Ovary (tissue), 3 donors: ENCODE measurements around the gene CD300LF.

Source experiments
- EP300 ChIP-seq: sonication (generic); formaldehyde crosslinking; IDR thresholded peaks from one replicate; pipeline ENCODE4 v1.6.1; 2017; ENCODE audit warnings: antibody characterized with exemption
- POLR2A ChIP-seq: fragments of 450-650 bp; IDR thresholded peaks from one replicate; pipeline ENCODE4 v1.6.1; 2017; ENCODE audit warnings: antibody characterized with exemption, mild to moderate bottlenecking, moderate library complexity
- TF ChIP-seq, protein P1 (sequence below), 3 donors: fragments of 450-650 bp in 2 of 3; fragments of 200-600 bp in 1 of 3; IDR thresholded peaks; one replicate each; pipeline versions ENCODE4 v1.5.1 to v1.8.0; 2016 to 2022; ENCODE audit warnings: antibody characterized with exemption in 3 of 3, mild to moderate bottlenecking in 1 of 3
- donor health status: DM: no; HTN: no; CAD: no.

DNA sequence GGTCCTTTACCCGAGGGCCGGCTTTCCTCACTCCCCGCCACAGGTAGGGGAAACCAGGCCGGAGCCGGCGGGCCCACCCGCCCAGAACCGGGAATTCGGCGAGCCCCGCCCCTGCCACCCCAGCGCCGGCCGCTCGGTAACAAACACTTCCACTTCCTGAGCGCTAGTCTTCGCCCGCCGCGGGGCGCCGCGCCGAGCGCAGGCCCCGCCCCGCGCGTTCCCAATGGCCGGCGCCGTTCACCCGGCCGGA is 35.5 kb upstream of the CD300LF start:
- no peak for TF ChIP-seq POLR2A
- TF ChIP-seq, protein P1, sequence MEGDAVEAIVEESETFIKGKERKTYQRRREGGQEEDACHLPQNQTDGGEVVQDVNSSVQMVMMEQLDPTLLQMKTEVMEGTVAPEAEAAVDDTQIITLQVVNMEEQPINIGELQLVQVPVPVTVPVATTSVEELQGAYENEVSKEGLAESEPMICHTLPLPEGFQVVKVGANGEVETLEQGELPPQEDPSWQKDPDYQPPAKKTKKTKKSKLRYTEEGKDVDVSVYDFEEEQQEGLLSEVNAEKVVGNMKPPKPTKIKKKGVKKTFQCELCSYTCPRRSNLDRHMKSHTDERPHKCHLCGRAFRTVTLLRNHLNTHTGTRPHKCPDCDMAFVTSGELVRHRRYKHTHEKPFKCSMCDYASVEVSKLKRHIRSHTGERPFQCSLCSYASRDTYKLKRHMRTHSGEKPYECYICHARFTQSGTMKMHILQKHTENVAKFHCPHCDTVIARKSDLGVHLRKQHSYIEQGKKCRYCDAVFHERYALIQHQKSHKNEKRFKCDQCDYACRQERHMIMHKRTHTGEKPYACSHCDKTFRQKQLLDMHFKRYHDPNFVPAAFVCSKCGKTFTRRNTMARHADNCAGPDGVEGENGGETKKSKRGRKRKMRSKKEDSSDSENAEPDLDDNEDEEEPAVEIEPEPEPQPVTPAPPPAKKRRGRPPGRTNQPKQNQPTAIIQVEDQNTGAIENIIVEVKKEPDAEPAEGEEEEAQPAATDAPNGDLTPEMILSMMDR (IDR thresholded peaks at IDR 0.05) = peak in 1 of 3 donors; percentile 21
- no peak for TF ChIP-seq EP300
